Breast epithelium (tissue), 4 donors: Measurements from ENCODE around the gene DAZL. TPM values are rescaled to one million over a fixed set of nuclear protein-coding genes. Genes with fewer than 3 reads are reported as not detected.

Source experiments
- DNase-seq, 2 donors: peaks; one replicate each; pipeline ENCODE4 v3.0.0-alpha.2; 2019; ENCODE audit warnings: low spot score in 2 of 2
- H3K27ac ChIP-seq, 2 donors: fragments of 200-600 bp; sonication (generic) in 1 of 2; one replicate each; pipeline ENCODE4 v1.5.1; 2016 to 2019; ENCODE audit warnings: mild to moderate bottlenecking in 1 of 2
- H3K27me3 ChIP-seq, 2 donors: fragments of 200-600 bp; sonication (generic) in 1 of 2; one replicate each; pipeline versions ENCODE4 v1.5.1 to v1.6.0; 2017 to 2019; ENCODE audit warnings: control low read depth in 1 of 2, mild to moderate bottlenecking in 1 of 2
- H3K36me3 ChIP-seq: fragments of 200-600 bp; one replicate; pipeline ENCODE4 v1.5.1; 2019
- H3K4me1 ChIP-seq, 2 donors: fragments of 200-600 bp; sonication (generic); one replicate each; pipeline ENCODE4 v1.5.1; 2016 to 2019; ENCODE audit warnings: control low read depth in 1 of 2
- H3K4me3 ChIP-seq, 3 donors: fragments of 200-600 bp; sonication (generic); 1 replicate in 2 of 3; 2 replicates in 1 of 3; pipeline ENCODE4 v1.5.1; 2016 to 2019; ENCODE audit warnings: mild to moderate bottlenecking in 3 of 3, moderate library complexity in 2 of 3
- H3K9me3 ChIP-seq, 2 donors: fragments of 200-600 bp; sonication (generic) in 1 of 2; one replicate each; pipeline ENCODE4 v1.5.1; 2016 to 2019; ENCODE audit warnings: control low read depth in 1 of 2
- CTCF ChIP-seq, 3 donors: fragments of 450-650 bp; IDR thresholded peaks; one replicate each; pipeline ENCODE4 v1.5.1; 2016 to 2017; ENCODE audit warnings: antibody characterized with exemption in 3 of 3, mild to moderate bottlenecking in 3 of 3, moderate library complexity in 3 of 3
- POLR2A ChIP-seq: fragments of 450-650 bp; IDR thresholded peaks from one replicate; pipeline ENCODE4 v1.6.1; 2016; ENCODE audit warnings: antibody characterized with exemption, mild to moderate bottlenecking, moderate library complexity
- POLR2AphosphoS5 ChIP-seq, 3 donors: sonication (generic); formaldehyde crosslinking; IDR thresholded peaks; one replicate each; pipeline ENCODE4 v1.6.1; 2017; ENCODE audit warnings: antibody characterized with exemption in 3 of 3
- intact Hi-C: fragments of 100-400 bp; cut with DNase I; formaldehyde crosslinking; loops from one replicate; pipeline ENCODE4 v1.15.1; 2023; ENCODE audit warnings: low total_unique reads
- total RNA-seq, 3 donors: library from RNA; depleted of rRNA; stranded (reverse); fragments of >200 nt; gene quantifications; one replicate each; pipeline ENCODE4 v1.1.0, GENCODE V29; 2016

The DAZL gene
- total RNA-seq, 3 donors from 2014 or later: not detected

- no peak for TF ChIP-seq POLR2AphosphoS5 (IDR thresholded peaks at IDR 0.05)
- TF ChIP-seq POLR2A: no peak
- TF ChIP-seq CTCF (IDR thresholded peaks at IDR 0.05): no peak
- no peaks in the 10 kb centered on the region for H3K36me3 ChIP-seq
- intact Hi-C loops: no loop called here
- no peak overlapping the region for H3K27ac ChIP-seq
- no peak overlapping the region for H3K4me3 ChIP-seq
- no peaks in the 10 kb centered on the region for H3K4me1 ChIP-seq
- no peaks in the 10 kb centered on the region for H3K27me3 ChIP-seq
- no peaks in the 10 kb centered on the region for H3K9me3 ChIP-seq
- DNase-seq: no peak
Measured at GRCh38 chr3:16546186-16547010, 58.8 kb downstream of the DAZL start.

- H3K27me3 ChIP-seq: no peaks in the 10 kb centered on the region
- H3K36me3 ChIP-seq: no peaks in the 10 kb centered on the region
- DNase-seq: no peak
- TF ChIP-seq POLR2AphosphoS5 (IDR thresholded peaks at IDR 0.05) (no peak), POLR2A (no peak), CTCF (IDR thresholded peaks at IDR 0.05) (no peak)
- no peaks in the 10 kb centered on the region for H3K9me3 ChIP-seq
- H3K4me3 ChIP-seq: no peak overlapping the region
- H3K27ac ChIP-seq: peak overlapping the region in 1 of 2 donors; percentile 61
- intact Hi-C loops: no loop called here
- H3K4me1 ChIP-seq: no peaks in the 10 kb centered on the region
Measured at GRCh38 chr3:16545413-16546185, 59.6 kb downstream of the DAZL start.

- no peak overlapping the region for H3K27ac ChIP-seq
- DNase-seq: no peak
- H3K4me1 ChIP-seq: no peaks in the 10 kb centered on the region
- H3K9me3 ChIP-seq: no peaks in the 10 kb centered on the region
- no peaks in the 10 kb centered on the region for H3K36me3 ChIP-seq
- TF ChIP-seq POLR2A (no peak), CTCF (IDR thresholded peaks at IDR 0.05) (no peak), POLR2AphosphoS5 (IDR thresholded peaks at IDR 0.05) (no peak)
- peaks cover 0 to 11% of the 10 kb centered on the region in 2 donors for H3K27me3 ChIP-seq
- no peak overlapping the region for H3K4me3 ChIP-seq
- intact Hi-C loops: no loop called here
Measured at GRCh38 chr3:16543242-16543864, 61.9 kb downstream of the DAZL start.

- no peak for DNase-seq
- intact Hi-C loops: no loop called here
- Histone ChIP-seq H3K9me3 (no peaks in the 10 kb centered on the region), H3K27me3 (peaks cover 0 to 11% of the 10 kb centered on the region in 2 donors), H3K36me3 (no peaks in the 10 kb centered on the region), H3K4me3 (no peak overlapping the region), H3K27ac (no peak overlapping the region), H3K4me1 (no peaks in the 10 kb centered on the region)
- TF ChIP-seq POLR2A (no peak), POLR2AphosphoS5 (IDR thresholded peaks at IDR 0.05) (no peak), CTCF (IDR thresholded peaks at IDR 0.05) (no peak)
Measured at GRCh38 chr3:16538507-16538906, 66.7 kb downstream of the DAZL start.

- intact Hi-C loops: no loop called here
- Histone ChIP-seq H3K4me1 (no peaks in the 10 kb centered on the region), H3K36me3 (no peaks in the 10 kb centered on the region), H3K4me3 (no peak overlapping the region), H3K27me3 (peaks cover 0 to 11% of the 10 kb centered on the region in 2 donors), H3K9me3 (no peaks in the 10 kb centered on the region), H3K27ac (no peak overlapping the region)
- DNase-seq: no peak
- TF ChIP-seq POLR2A: no peak
- no peak for TF ChIP-seq CTCF (IDR thresholded peaks at IDR 0.05)
- TF ChIP-seq POLR2AphosphoS5 (IDR thresholded peaks at IDR 0.05): no peak
Measured at GRCh38 chr3:16536996-16537395, 68.2 kb downstream of the DAZL start.
